HG03342 (cell line): ENCODE measurements around the gene DPY19L3.
A peak's percentile ranks its signal among the peaks of the same experiment; 100 is the strongest.
"Not testable (repeated sequence)": the region's sequence is repeated elsewhere in the genome, so short reads cannot be mapped to it uniquely, and the experiment has no call there.

Experiments used
- ATAC-seq: cut with Tn5 transposase; IDR thresholded peaks from one replicate; pipeline ENCODE4 v1.9.1; 2021; ENCODE audit warnings: mild to moderate bottlenecking, moderate library complexity; ENCODE audit not compliant: unreplicated experiment

The DPY19L3 gene

DNA sequence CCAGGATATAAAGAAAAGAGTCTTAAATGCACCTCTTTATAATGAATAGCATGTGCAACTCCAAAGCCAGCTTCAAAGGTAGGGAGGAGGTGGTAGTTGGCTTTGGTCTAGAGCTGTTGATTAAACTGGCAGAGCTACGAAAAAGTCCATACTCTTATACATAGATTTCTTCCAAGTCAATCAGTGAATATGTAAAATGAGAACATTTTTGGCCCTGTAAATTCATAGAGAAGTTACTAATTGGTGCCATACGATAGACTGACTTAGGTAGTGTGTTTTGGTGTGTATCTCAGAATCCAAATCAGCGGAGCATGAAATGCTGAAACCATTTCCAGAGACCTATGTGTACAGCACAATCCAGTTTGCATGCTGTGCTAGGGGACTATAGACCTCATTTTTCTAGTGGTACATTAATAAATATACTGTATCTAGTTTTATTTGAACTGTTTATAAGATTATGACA is 17.1 kb upstream of the DPY19L3 start:
- ATAC-seq, result no peak

DNA sequence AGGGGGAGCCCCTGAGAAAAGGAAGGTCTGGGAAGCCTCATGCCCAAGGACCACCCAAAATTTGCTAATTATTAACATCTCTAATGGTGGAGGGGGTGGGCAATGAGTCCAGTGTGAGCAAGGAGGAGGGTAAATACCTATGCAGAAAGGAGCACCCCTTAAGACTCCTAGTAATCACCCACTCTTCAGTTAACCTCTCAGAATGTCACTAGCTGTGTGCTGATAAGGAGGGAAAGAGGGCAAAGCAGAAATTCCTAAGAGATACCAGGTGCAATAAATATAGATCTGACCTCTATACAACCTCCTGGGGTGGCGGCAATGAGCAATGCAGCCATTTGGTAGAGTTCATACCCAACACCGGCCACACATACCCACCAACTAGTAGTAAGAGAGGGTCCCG is 12.7 kb upstream of the DPY19L3 start:
- ATAC-seq, result no peak

DNA sequence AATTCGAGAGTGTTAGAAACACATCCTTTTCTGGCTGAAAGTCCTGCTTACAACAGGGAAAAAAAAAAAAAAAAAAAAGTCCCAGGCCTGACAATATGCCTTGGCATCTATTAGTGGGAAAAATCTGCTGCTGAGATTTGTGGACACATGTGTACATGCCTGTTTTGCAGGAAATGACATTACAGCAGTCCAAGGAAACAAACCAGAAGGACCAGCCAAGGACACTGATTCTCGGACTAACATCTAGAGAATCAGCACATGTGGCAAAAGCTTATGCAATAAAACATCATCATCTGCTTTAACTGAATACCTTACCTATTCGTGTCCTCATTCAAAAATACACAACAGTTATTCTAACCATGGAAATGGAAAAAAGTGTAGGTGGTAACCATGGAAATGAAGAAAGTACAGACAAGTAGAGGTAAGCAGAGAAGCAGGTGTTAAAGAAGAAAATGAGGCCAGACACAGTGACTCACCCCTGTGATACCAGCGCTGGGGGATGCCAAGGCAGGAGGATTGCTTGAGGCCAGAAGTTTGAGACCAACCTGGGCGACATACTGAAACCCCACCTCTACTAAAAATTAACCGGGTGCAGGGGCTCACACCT is 9.4 kb upstream of the DPY19L3 start:
- ATAC-seq, result no peak

DNA sequence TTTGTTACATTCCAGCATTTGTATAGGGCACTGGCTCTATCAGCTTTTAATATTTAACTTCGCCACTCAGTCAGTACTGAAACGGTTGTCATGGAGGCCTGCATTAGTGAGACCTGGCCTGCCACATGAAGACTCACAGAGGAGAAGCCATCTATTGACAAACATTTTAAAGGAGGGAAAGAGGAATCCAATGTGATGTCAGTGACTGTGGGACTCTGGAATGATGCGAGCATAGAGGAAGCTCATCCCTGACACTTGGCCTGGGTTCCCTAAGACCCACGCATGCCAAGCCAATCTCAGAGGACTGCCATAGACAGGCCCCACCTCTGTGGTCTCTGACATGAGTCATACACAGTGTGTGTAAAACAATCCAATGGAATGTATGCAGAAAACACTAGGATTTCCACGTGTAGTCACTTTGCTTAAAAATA is 7.9 kb upstream of the DPY19L3 start:
- no peak for ATAC-seq

DNA sequence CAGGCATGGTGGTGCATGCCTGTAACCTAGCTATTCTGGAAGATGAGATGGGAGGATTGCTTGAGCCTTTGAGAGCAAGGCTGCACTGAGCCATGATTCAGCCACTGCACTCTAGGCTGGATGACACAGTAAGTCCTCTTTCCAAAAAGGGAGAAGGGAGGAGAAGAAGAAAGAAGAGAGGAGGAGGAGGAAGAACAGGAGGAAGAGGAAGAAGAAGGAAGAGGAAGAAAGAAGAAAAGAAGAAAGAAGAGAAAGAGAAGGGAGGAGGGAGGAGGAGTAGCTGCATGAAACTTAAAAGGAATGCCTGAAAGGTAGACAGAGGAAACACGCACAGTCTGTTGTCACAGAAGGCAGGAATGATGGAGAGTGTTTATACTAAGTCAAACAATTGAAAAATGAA is 3.6 kb upstream of the DPY19L3 start:
- no peak for ATAC-seq

DNA sequence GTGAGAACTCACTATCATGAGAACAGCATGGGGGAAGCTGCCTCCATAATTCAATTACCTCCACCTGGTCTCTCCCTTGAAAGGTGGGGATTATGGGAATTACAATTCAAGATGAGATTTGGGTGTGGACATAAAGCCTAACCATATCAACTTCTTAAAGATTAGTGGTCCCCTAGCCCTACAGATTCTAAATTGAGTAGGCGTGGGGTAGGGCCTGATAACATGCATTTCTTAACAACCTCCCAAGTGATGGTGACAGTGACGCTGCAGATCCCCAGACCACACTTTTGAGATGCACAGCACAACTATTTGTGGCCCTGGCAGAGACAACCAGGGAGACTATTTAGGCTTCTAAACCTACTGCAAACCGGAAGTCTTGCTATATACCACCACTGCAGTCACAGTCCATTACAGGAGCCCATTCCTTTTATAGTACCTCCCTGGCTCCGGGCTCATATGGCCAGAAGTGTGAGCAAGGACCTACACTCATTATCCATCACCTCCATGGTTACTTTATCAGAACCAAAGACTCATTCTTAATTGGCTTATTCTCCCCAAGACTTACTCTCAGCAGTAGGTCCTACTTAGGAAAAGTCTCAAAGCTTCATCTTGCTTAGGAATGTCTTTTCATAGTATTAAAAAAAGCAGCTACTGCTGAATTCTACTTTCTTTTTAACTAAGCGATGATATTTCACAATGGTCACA is 2.1 kb upstream of the DPY19L3 start:
- no peak for ATAC-seq

DNA sequence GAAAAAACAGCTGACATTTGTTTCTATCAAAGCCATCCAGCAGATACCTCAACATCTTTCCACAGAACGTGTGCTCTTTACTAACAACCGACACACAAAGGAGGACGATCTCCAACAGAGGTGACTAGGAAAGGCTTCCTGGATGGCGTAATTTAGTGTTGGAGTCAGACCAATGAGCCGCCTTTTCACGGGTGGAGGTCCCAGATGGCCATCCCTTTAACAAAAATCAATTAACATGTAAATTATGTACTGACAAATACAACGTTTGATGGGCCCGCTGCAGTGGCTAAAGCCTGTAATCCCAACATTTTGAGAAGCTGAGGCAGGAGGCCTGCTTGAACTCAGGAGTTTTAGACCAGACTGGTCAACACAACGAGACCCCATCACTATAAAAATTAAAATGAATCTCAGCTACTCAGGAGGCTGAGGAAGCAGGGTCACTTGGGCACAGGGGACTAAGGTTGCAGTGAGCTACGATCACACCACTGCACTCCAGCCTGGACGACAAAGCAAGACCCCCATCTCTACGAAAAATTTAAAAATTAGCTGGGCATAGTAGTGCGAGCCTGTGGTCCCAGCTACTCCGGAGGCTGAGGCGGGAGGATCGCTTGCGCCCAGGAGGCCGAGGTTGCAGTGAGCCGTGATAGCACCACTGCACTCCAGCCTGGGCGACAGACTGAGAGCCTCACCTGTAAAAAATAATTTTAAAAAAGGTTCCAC is 1.2 kb upstream of the DPY19L3 start:
- ATAC-seq, result no peak

- peak; percentile 15 for ATAC-seq
Observed at GRCh38 chr19:32404933-32405430, 588 bp upstream of the DPY19L3 start.

DNA sequence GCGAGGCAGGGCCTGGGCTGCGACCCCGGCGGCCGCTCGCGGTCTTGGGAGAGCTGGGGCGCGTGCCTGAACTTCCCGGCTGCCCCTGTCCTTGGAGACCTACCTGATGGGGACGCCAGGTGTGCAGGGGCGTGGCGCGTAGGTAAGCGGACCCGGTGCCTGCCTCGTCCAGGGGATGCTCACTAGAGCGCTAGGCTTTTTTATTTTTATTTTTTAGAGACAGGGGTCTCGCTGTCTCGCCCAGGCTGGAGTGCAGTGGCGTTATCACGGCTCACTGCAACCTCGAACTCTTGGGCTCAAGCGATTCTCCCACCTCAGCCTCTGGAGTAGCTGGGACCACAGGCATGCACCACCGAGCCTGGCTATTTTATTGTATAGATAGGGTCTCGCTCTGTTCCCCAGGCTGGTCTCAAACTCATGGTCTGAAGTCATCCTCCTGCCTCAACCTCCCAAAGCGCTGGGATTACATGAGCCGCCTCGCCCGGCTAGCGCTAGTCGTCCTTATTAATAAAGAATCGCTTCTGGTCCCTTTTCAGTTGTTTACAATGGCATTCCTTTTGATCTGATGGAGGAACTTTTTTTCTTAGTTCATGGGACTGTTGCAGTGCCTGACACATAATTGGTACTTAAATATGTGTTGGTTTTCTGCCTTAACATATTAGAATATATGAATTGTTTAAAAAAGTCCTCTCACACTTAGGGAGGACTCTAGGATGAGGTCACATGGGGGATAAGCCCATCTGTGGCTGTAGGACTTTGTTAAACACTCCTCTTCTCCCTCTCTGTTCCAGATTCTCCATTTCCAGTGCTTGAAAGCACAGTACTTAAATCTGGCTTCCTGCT is 812 bp downstream of the DPY19L3 start:
- ATAC-seq, result no peak

DNA sequence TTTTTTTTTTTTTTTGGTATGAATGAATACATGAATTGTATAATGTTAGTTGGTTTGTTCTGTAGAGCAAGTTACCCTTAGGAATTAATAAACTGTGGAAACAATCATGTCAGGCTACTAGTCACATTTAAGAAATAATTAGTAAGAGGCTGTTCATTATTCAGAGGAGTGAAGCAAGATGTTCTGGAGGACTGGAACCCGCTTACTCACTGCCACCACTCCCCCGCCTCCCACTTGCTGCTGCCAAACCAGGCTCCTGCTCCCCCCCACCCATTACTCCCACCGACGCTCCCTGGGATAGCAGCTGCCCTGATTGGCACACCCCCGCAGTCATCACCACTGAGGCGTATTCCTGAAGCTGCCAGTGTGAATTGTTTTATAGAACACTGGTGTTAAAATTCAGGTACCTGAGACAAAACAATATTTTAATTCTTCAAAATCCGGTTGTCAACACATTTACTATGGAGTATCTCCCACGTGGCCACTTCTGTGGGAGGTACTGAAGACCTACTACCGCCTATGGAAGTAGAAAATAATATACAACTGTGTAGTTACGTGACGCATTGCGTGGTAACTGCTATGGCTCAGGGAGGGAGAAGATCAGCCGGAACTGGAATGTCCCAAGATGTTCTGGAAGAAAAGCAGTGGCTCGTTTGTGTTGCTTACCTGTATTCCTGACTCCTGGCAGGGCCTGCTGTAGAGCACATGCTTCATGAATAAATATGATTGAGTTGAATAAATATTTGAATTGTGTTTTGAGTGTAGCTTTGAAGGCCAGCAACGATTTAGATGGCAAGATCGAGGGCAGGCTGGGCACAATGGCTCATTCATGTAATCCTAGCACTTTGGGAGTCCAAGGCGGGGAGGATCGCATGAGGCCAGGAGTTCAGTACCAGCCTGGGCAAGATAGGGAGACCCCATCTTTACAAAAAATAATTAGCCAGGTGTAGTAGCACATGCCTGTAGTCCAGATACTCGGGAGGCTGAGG is 1.7 kb downstream of the DPY19L3 start:
- no peak for ATAC-seq

- ATAC-seq, result no peak
Observed at GRCh38 chr19:32415246-32415645, 9.7 kb downstream of the DPY19L3 start.

GRCh38 chr19:32415669-32416068 is 10.1 kb downstream of the DPY19L3 start:
- no peak for ATAC-seq

GRCh38 chr19:32416749-32417456 is 11.3 kb downstream of the DPY19L3 start:
- no peak for ATAC-seq

GRCh38 chr19:32418155-32418554 is 12.6 kb downstream of the DPY19L3 start:
- ATAC-seq, result no peak

DNA sequence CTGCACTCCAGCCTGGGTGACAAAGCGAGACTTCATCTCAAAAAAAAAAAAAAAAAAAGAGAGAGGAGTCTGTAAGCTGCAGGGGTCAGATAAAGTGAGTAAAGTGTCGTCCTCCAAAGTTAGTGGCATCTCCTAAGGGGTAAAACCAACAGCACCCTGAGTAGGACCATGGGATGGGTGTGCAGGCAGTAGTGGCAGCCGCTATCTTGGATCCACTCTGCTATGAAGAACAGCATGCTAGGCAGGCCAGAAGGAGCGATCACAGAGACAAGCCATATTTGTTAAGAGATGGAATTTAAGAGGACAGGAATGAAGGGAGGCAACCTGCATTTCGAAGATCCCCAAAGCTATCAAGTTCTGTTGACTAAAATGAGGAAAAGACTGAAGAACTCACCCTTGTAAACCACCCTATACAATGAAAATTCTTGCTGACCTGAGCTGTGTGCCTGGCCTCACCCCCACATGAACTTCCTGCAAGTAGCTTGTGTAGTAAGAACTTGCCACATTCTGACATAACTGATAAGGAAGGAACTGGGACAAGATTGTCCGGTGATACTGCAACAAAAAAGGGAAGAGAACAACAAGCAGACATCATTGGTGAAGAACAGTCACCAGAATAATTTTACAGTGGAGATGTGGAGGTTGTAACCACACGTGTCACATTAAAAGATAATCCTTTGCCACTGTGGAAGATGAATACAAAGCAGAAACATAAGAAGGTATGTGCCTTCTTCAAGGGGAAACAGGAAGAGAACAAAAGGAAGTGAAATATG is 16.2 kb downstream of the DPY19L3 start:
- ATAC-seq, result no peak

DNA sequence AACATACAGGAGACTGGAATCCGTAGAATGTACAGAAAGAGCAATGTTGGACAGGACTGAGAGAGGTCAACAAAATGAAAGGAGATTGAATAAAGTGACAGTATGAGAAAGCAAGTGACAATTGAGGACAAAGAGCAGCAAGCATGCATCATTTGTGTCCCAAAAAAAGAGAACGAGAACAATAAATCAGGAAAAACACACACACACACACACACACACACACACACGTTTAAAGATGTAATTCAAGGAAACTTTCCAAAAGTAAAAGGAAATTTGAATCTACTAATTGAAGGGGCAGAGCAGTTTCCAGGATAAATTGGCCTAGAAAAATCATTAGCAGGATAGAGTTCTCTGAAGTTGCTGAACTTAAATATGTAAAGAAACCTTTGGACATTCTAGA is 16.9 kb downstream of the DPY19L3 start:
- ATAC-seq, result no peak

DNA sequence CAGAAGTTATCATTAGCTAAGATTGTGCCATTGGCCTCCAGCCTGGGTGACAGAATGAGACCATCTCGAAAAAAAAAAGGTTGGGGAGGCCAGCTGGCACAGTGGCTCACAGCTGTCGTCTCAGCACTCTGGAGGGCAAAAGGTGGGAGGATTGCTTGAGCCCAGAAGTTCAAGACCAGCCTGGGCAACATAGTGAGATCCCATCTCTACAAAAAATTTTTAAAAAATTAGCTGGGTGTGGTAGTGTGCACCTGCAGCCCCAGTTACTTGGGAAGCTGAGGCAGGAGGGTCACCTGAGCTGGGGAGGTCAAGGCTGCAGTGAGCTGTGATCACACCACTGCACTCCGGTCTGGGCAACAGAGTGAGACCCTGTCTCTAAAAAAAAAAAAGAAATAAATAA is 18.4 kb downstream of the DPY19L3 start:
- ATAC-seq, result not testable (repeated sequence)

GRCh38 chr19:32427536-32427935 is 22.0 kb downstream of the DPY19L3 start:
- no peak for ATAC-seq
